Dedifferentiated amniotic fluid mesenchymal stem cell (primary cell): ENCODE results near the gene EMC6.
"Not testable (repeated sequence)": the region's sequence is repeated elsewhere in the genome, so short reads cannot be mapped to it uniquely, and the experiment has no call there.

ENCODE experiments used
- DNase-seq: peaks from one replicate; pipeline ENCODE4 v3.0.0-alpha.2; 2016; ENCODE audit errors: extremely low spot score

EMC6 gene

DNA sequence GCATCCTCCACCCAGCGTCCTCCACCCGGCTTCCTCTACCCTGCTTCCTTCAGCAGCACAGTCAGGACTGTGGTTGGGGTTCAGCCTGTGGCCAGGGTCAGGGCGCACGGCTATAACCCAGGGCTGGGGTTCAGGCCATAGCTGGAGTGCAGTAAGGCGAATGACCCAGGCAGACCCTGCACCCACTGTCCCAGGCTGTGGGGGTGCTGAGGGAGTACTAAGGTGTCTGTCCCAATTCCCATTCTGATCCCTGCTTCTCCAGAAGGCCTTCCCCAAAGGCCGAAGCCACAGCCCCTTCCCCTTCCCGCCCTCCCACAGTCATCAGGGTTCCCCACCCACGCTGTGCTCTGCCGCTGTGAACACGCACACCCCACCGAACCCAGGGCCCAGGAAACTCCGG, 12.4 kb downstream of the EMC6 start:
- DNase-seq = no peak

DNA sequence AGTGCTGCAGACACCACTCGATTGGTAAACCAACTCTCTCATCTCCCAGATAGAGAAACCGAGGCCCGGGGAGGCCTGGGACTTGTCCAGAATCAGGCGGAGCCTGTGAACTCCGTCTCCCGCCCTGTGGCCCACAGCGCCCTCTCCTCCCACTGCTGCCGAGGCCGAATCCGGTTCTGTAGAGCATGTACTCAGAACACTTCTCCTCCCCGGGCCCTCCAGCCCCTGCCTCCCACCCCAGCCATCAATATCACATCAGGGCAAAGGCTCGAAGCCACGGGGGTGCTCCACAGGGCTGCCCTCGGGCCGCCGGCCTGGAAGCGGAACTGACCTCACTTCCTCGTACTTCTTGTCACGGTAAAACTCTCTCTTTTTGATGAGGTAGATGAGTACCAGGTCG, 13.0 kb downstream of the EMC6 start:
- DNase-seq = no peak

DNA sequence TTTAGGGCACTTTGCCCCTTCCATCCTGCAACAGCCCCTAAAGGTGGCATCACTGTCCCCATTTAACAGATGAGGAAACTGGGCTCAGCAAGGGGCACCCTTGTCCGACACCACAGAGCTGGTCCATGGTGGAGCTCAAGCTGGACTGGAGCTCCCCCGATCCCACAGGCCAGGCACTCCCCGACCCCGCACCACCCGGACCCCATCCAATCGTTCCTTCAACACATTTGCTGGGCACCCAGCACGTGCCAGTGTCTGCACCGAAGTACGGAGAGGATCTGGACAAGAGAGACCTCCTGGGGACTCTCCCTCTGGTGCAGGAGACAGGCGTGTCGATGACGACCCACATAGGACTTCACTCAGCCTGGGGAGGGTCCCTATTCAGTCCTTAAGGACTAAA, 13.4 kb downstream of the EMC6 start:
- no peak for DNase-seq

- DNase-seq = no peak
Measured at GRCh38 chr17:3683054-3683511, 14.5 kb downstream of the EMC6 start.

DNA sequence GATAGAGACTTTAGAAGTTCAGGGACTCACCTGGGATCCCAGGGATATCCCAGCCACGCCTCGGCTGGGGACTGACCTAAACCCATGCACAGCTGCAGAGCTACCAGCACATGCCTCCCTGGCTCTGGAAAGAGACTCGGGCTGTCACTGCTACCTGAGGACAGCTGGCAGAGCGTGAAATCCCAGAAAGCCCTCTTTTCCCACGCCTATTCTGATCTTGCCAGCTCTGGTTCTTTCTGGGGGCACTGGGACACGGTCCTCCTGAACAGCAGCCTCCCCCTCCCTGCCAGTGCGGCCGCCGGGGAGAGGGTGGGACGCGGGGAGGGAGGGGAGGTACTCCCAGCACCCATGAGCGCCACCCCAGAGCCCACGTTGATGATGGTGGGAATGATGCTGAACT, 16.6 kb downstream of the EMC6 start:
- DNase-seq = no peak

- DNase-seq = no peak
Measured at GRCh38 chr17:3688027-3688553, 19.5 kb downstream of the EMC6 start.

DNA sequence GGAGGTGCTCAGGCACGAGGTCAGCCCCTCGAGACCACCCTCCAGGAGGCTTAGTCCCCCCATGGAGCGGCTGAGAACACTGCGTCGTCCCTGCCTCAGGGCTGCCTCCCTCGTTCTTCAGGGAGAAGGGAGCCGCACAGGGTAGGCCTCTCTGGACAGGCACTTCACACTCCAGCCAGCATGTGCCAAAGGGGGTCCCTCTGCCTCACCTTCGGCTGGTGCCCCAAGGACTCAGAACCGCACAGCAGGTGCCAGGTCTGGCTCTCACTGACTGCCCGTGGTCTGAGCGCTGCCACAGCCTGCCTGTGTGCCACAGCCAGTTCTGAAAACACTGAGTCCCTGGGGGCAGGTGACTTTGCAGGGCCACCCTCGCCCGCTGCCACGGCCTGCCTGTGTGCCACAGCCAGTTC, 20.2 kb downstream of the EMC6 start:
- no peak for DNase-seq

DNA sequence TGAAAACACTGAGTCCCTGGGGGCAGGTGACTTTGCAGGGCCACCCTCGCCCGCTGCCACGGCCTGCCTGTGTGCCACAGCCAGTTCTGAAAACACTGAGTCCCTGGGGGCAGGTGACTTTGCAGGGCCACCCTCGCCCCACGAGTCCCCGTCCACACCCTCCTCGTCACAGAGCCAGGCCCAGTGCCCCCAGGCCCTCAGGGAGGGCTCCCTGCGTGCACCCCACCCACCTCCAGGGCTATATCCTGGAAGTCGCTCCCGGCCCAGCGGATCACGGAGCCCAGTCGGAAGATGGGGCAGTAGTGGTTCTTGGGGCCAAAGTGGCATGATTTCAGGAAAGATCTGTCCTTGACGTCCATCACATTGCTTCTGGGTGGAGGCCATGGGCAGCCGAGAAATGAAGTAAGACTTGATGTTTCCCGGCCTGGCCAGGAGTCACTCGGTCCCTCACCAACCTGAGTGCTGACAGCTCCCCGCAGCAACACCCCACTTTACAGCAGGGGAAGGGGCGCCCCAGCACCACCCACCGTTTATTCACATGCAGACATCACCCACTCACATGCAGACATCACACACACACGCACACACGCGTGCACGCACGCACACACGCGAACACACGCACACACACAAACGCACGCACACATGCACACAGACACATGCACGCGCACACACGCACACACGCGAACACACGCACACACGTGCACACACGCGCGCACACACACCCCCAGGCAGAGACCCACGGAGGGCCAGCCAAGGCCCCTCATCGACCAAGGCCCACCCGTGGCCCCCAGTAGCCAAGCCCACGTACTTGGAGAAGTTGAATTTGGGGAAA, 20.9 kb downstream of the EMC6 start:
- DNase-seq = no peak

DNA sequence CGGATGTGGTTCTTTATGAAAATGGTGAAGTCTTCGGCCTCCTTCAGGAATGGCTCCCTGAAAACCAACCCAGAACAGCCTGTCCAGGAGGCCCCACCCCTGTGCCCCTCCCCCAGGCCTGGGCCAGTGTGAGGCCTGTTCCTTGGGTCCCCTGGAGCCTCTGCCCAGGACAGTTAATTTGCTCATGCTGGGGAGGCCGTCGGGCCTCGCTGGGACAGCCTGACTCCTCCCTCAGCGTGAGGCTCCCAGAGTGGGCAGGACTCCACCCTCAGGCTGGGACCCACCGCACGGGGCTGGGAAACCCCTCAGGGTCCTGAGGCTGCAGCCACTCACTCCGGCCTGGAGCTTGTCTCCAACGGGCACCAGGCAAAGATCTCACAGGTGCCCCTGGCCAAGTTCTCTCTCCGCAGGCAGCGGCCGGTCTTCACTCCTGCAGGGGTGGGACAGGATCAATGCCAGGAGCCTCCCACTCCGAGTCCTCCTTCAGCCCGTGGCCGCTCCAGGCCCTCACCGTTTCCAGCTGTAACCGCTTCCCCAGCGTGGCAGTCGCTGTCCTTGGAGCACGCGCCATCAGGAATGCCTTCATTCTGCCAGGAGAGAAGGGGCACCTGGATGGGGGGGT, 21.6 kb downstream of the EMC6 start:
- DNase-seq = no peak

GRCh38 chr17:3691617-3692067, 23.0 kb downstream of the EMC6 start:
- DNase-seq = no peak

GRCh38 chr17:3692346-3692745, 23.7 kb downstream of the EMC6 start:
- DNase-seq = no peak

DNA sequence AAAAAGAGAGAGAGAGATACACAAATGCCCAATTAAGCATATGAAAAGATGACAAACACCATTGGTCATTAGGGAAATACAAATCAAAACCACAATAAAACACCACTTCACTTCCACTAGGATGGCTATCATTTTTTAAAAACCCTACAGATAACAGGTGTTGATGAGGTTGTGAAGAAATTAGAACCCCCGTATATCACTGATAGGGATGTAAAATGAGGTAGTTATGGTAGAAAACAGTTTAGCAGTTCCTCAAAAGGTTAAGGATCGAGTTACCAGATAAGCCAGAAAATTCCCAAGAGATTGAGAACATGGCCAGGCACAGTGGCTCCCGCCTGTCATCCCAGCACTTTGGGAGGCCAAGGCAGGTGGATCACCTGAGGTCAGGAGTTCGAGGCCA, 24.5 kb downstream of the EMC6 start:
- no peak for DNase-seq

DNA sequence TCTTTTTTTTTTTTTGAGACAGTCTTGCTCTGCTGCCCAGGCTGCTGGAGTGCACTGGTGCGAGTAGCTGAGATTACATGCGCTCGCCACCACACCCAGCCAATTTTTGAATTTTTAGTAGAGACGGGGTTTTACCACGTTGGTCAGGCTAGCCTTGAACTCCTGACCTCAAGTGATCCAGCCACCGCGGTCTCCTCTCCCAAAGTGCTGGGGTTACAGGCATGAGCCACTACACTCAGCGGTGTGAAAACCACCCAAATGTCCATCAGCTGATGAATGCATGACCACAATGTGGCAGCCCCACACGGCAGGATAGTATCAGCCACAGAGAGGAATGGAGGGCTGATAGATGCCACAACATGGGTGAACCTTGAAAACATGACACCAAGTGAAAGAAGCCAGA, 25.2 kb downstream of the EMC6 start:
- no peak for DNase-seq

- DNase-seq = no peak
Measured at GRCh38 chr17:3695129-3695722, 26.6 kb downstream of the EMC6 start.

DNA sequence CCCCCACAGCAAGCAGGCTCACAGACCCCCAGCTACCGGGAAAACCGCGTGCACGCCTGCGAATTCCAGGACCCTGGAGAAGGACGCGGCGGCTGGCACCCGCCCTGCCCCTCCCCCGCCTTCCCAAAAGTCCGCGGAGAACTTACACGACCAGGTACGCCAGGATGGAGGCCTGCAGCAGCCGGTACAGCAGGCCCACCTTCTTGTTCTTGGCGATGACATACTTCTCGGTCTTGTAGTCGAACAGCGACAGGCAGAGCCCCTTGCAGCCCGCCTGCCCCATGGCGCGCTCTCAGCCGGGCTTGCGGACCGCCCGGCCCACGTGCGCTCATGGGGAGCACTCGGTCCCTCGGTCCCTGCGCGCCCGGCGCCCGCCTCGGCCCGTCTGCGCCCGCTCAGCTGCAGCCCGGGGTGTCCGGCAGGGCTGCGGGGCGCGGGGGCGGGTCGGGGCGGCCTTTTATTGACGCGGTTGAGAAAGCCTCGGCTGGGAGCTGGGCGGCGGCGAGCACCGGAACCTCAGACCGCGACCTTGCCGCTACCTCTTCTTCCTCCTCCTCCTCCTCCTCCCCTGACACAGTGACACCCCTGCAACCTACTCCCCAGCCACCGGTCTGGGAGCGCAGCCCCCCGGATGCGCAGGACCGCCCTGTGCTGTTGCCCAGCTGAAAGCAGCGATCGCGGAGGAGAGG, 27.3 kb downstream of the EMC6 start, which contains the start of gene P2RX5:
Gene P2RX5, minus strand, starts transcription at position 433 of the 689 bp plus-strand sequence. Its CDS starts 150 bp downstream, at position 283.
- DNase-seq = no peak

DNA sequence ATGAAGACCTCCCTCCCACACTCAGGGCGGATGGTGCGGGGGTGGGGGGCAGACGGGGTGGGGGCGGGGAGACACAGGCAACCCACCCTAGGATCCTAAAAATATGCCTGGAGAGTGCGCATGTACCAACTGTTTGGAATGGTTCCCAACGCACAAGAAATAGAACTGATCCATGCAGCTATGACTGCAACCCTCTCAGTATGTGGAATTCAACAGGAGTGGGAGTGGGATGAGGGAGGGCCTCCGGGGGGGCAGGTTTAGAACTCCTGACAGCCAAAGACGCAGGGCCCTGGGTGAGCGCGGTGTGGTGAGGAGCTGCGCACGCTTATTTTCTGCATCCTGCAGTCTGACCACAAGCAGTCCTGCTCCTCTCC, 28.5 kb downstream of the EMC6 start:
- no peak for DNase-seq

- no peak for DNase-seq
Measured at GRCh38 chr17:3698139-3698538, 29.5 kb downstream of the EMC6 start.

GRCh38 chr17:3699951-3700350, 31.3 kb downstream of the EMC6 start:
- no peak for DNase-seq

DNA sequence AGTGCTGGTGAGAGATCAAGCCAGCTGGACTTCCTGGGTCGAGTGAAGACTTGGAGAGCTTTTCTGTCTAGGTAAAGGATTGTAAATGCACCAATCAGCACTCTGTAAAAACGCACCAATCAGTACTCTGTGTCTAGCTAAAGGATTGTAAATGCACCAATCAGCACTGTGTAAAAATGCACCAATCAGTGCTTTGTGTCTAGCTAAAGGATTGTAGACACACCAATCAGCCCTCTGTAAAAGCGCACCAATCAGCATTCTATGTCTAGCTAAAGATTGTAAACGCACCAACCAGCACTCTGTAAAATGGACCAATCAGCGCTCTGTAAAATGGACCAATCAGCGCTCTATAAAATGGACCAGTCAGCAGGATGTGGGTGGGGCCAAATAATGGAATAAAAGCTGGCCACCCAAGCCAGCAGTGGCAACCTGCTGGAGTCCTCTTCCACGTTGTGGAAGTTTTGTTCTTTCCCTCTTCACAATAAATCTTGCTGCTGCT, 33.5 kb downstream of the EMC6 start:
- DNase-seq = not testable (repeated sequence)

GRCh38 chr17:3704931-3705717, 36.5 kb downstream of the EMC6 start:
- no peak for DNase-seq

DNA sequence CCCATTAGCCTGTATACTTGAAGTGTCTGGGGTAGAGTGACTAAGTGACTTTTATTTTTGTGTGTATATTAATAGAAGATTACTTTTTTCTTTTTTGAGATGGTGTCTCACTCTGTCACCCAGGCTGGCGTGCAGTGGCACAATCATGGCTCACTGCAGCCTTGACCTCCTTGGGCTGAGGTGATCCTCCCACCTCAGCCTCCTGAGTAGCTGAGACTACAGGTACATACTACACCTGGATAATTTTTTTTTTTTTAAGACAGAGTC, 37.0 kb downstream of the EMC6 start:
- DNase-seq = not testable (repeated sequence)
